BLaER1 treated with 17β-estradiol and CSF1 and Interleukin-3, amounts not matched to agents 10 nM and 100 nM (cell line): ENCODE measurements around the gene POU2AF2.
A peak's percentile ranks its signal among the peaks of the same experiment; 100 is the strongest.

ENCODE experiments used
- H3K27ac ChIP-seq, 11 experiments: shearing (Covaris generic); formaldehyde crosslinking; 2 replicates each; pipeline ENCODE4 v1.8.1; 2022
- H3K27me3 ChIP-seq, 11 experiments: shearing (Covaris generic); formaldehyde crosslinking; 2 replicates each; pipeline ENCODE4 v1.8.1; 2022
- H3K36me3 ChIP-seq, 11 experiments: shearing (Covaris generic); formaldehyde crosslinking; 2 replicates each; pipeline ENCODE4 v1.8.1; 2022
- H3K4me1 ChIP-seq, 10 experiments: shearing (Covaris generic); formaldehyde crosslinking; 2 replicates each; pipeline ENCODE4 v1.8.1; 2022
- H3K4me2 ChIP-seq, 11 experiments: shearing (Covaris generic); formaldehyde crosslinking; 2 replicates each; pipeline ENCODE4 v1.8.1; 2022
- H3K4me3 ChIP-seq, 10 experiments: shearing (Covaris generic); formaldehyde crosslinking; 2 replicates each; pipeline ENCODE4 v1.8.1; 2022
- H3K9ac ChIP-seq, 11 experiments: shearing (Covaris generic); formaldehyde crosslinking; 2 replicates each; pipeline ENCODE4 v1.8.1; 2022
- H3K9me3 ChIP-seq, 11 experiments: shearing (Covaris generic); formaldehyde crosslinking; replicated peaks in 1 of 11; 2 replicates each; pipeline ENCODE4 v1.8.1; 2022
- H4K20me1 ChIP-seq, 11 experiments: shearing (Covaris generic); formaldehyde crosslinking; 2 replicates each; pipeline ENCODE4 v1.8.1; 2022
- Cebpa-rat ChIP-seq, 11 experiments: shearing (Covaris generic); IDR thresholded peaks; 2 replicates each; pipeline ENCODE4 v1.8.1; 2022

Gene POU2AF2

GRCh38 chr11:111327908-111328624 lies 82.5 kb downstream of the POU2AF2 start:
- Histone ChIP-seq H3K4me3 (no peak overlapping the region), H3K9ac (no peak overlapping the region), H3K9me3 (no peaks in the 10 kb centered on the region), H4K20me1 (no peaks in the 10 kb centered on the region), H3K27me3 (no peaks in the 10 kb centered on the region), H3K27ac (no peak overlapping the region), H3K36me3 (peaks cover 0 to 4% (median 0%) of the 10 kb centered on the region in 11 experiments; a peak in 1 of 22 replicates), H3K4me1 (peaks cover 0 to 20% (median 8%) of the 10 kb centered on the region in 10 experiments; a peak in 10 of 20 replicates), H3K4me2 (no peak overlapping the region)
- no peak for TF ChIP-seq Cebpa-rat (IDR thresholded peaks at IDR 0.05)

- Histone ChIP-seq H4K20me1 (no peaks in the 10 kb centered on the region), H3K36me3 (peaks cover 0 to 4% (median 0%) of the 10 kb centered on the region in 11 experiments; a peak in 1 of 22 replicates), H3K27ac (no peak overlapping the region), H3K4me1 (peaks cover 0 to 20% (median 8%) of the 10 kb centered on the region in 10 experiments; a peak in 10 of 20 replicates), H3K27me3 (no peaks in the 10 kb centered on the region), H3K4me3 (no peak overlapping the region), H3K4me2 (peak overlapping the region in 8 of 11 experiments; percentile 7 to 49 (median 27); a peak in 12 of 22 replicates), H3K9me3 (no peaks in the 10 kb centered on the region), H3K9ac (no peak overlapping the region)
- no peak for TF ChIP-seq Cebpa-rat (IDR thresholded peaks at IDR 0.05)
Observed at GRCh38 chr11:111329306-111330204, 84.0 kb downstream of the POU2AF2 start.

GRCh38 chr11:111330234-111330893 lies 84.8 kb downstream of the POU2AF2 start:
- TF ChIP-seq Cebpa-rat (IDR thresholded peaks at IDR 0.05) = no peak
- Histone ChIP-seq H3K4me1 (peaks cover 0 to 21% (median 8%) of the 10 kb centered on the region in 10 experiments; a peak in 11 of 20 replicates), H3K4me2 (peak overlapping the region in 8 of 11 experiments; percentile 7 to 49 (median 27); a peak in 10 of 22 replicates), H4K20me1 (no peaks in the 10 kb centered on the region), H3K9me3 (no peaks in the 10 kb centered on the region), H3K4me3 (no peak overlapping the region), H3K36me3 (peaks cover 0 to 4% (median 0%) of the 10 kb centered on the region in 11 experiments; a peak in 1 of 22 replicates), H3K9ac (no peak overlapping the region), H3K27ac (no peak overlapping the region), H3K27me3 (no peaks in the 10 kb centered on the region)

GRCh38 chr11:111331711-111332479 lies 86.4 kb downstream of the POU2AF2 start:
- Histone ChIP-seq H3K9ac (no peak overlapping the region), H3K4me3 (no peak overlapping the region), H3K9me3 (no peaks in the 10 kb centered on the region), H3K27me3 (no peaks in the 10 kb centered on the region), H4K20me1 (no peaks in the 10 kb centered on the region), H3K36me3 (peaks cover 0 to 4% (median 0%) of the 10 kb centered on the region in 11 experiments; a peak in 1 of 22 replicates), H3K27ac (no peak overlapping the region), H3K4me1 (peaks cover 0 to 29% (median 13%) of the 10 kb centered on the region in 10 experiments; a peak in 11 of 20 replicates), H3K4me2 (no peak overlapping the region)
- no peak for TF ChIP-seq Cebpa-rat (IDR thresholded peaks at IDR 0.05)

- Histone ChIP-seq H3K4me1 (peaks cover 0 to 21% (median 9%) of the 10 kb centered on the region in 10 experiments; a peak in 11 of 20 replicates), H3K4me2 (no peak overlapping the region), H3K27me3 (no peaks in the 10 kb centered on the region), H3K27ac (no peak overlapping the region), H3K9me3 (peaks cover 5 to 11% (median 6%) of the 10 kb centered on the region in 11 experiments; a peak in 15 of 22 replicates), H4K20me1 (no peaks in the 10 kb centered on the region), H3K36me3 (peaks cover 0 to 8% (median 0%) of the 10 kb centered on the region in 11 experiments; a peak in 5 of 22 replicates), H3K4me3 (no peak overlapping the region), H3K9ac (no peak overlapping the region)
- TF ChIP-seq Cebpa-rat (IDR thresholded peaks at IDR 0.05) = no peak
Observed at GRCh38 chr11:111334532-111335502, 89.3 kb downstream of the POU2AF2 start.

- peaks cover 0 to 13% (median 6%) of the 10 kb centered on the region in 10 experiments; a peak in 8 of 20 replicates for H3K4me1 ChIP-seq
- no peak overlapping the region for H3K9ac ChIP-seq
- H3K27me3 ChIP-seq = no peaks in the 10 kb centered on the region
- no peak for TF ChIP-seq Cebpa-rat (IDR thresholded peaks at IDR 0.05)
- peaks cover 10 to 18% (median 13%) of the 10 kb centered on the region in 11 experiments; a peak in 18 of 22 replicates for H3K9me3 ChIP-seq
- peak overlapping the region in 5 of 11 experiments; percentile 5 to 28 (median 8); a peak in 5 of 22 replicates for H3K4me2 ChIP-seq
- H4K20me1 ChIP-seq = no peaks in the 10 kb centered on the region
- no peak overlapping the region for H3K4me3 ChIP-seq
- H3K27ac ChIP-seq = no peak overlapping the region
- peaks cover 0 to 8% (median 0%) of the 10 kb centered on the region in 11 experiments; a peak in 6 of 22 replicates for H3K36me3 ChIP-seq
Observed at GRCh38 chr11:111335549-111335948, 90.0 kb downstream of the POU2AF2 start.
